ENCODE measurements around the gene SYT3. TPM values are rescaled to one million over a fixed set of nuclear protein-coding genes. Genes with fewer than 3 reads are reported as not detected.
"Not testable (repeated sequence)": the region's sequence is repeated elsewhere in the genome, so short reads cannot be mapped to it uniquely, and the experiment has no call there.

The SYT3 gene
- total and polyA plus RNA-seq, 2 of the 8 experiments (the other 6 are each of a cell fraction or from before 2014, with no cell fraction given), result 6.7 to 17.3 TPM

DNA sequence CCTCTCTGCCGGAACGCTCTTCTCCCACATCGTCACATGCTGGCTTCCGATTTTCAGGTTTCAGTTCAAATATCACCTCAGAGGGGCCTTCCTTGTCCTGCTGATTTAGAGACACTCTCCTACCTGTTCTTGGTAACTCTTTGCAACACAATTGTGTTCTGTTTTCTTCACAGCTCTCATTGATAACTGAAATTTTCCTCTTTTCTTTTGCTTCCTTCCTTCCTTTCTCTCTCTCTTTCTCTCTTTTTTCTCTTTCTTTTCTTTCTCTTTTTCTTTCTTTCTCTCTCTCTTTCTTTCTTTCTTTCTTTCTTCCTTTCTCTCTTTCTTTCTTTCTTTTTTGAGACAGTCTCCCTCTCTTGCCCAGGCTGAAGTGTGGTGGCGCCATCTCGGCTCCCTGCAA is 59.4 kb downstream of the SYT3 start (continued):
- TF ChIP-seq FOSL1 (IDR thresholded peaks at IDR 0.05; ENCODE audit: insufficient read depth, low read depth, low read length) (no peak), GABPA (IDR thresholded peaks at IDR 0.05; ENCODE audit: borderline replicate concordance, insufficient read depth, low read length) (no peak), CBX5 (IDR thresholded peaks at IDR 0.05; ENCODE audit: low read depth, low read length) (no peak), RAD21 (IDR thresholded peaks at IDR 0.05 in 1 of 2, conservative IDR thresholded peaks at IDR 0.05 in 1 of 2; ENCODE audit: low read depth in 2 of 2, low read length in 2 of 2) (no peak), EP300 (IDR thresholded peaks at IDR 0.05; ENCODE audit: borderline replicate concordance in 1 of 2, low read depth in 2 of 2, low read length in 2 of 2) (no peak), BACH1 (IDR thresholded peaks at IDR 0.05; ENCODE audit: low read length) (no peak), NRF1 (IDR thresholded peaks at IDR 0.05; ENCODE audit: low read depth, low read length) (no peak), RFX5 (IDR thresholded peaks at IDR 0.05; ENCODE audit: borderline replicate concordance, low read depth, low read length) (no peak), CBX8 (IDR thresholded peaks at IDR 0.05; ENCODE audit: borderline replicate concordance, low read depth, low read length) (no peak)

GRCh38 chr19:50576769-50577168 is 62.9 kb downstream of the SYT3 start:
- H3K4me1 ChIP-seq (replicated peaks in 1 of 4; ENCODE audit: control insufficient read depth in 3 of 4, insufficient read depth in 4 of 4, low read length in 3 of 4); H3K4ac ChIP-seq (replicated peaks; ENCODE audit: insufficient read length, low read depth, low read length); H3K23ac ChIP-seq (ENCODE audit: insufficient read length); H2BK15ac ChIP-seq (ENCODE audit: low read length); H4K5ac ChIP-seq (ENCODE audit: insufficient read length, low read depth, low read length); H3K36me3 ChIP-seq (ENCODE audit: control insufficient read depth in 2 of 4, insufficient read depth in 4 of 4, low read length in 3 of 4); H3K18ac ChIP-seq (ENCODE audit: extremely low read depth, low read length); H3K56ac ChIP-seq (replicated peaks; ENCODE audit: insufficient read length, low read depth, low read length); H2BK120ac ChIP-seq (replicated peaks; ENCODE audit: low read depth, low read length); H4K20me1 ChIP-seq (replicated peaks in 1 of 2; ENCODE audit: control insufficient read depth in 1 of 2, insufficient read depth in 2 of 2, low read length in 2 of 2); H2BK5ac ChIP-seq (ENCODE audit: low read depth, low read length); H2AK5ac ChIP-seq (ENCODE audit: low read depth, low read length); H3K79me2 ChIP-seq (ENCODE audit: control insufficient read depth in 1 of 2, insufficient read depth in 2 of 2, low read length in 2 of 2); H3K23me2 ChIP-seq (ENCODE audit: low read depth, low read length); H3K4me2 ChIP-seq (ENCODE audit: insufficient read depth in 1 of 2, low read depth in 2 of 2, low read length in 2 of 2); H3K4me3 ChIP-seq (ENCODE audit: extremely low read depth in 1 of 4, insufficient read depth in 2 of 4, low read depth in 3 of 4, low read length in 4 of 4); H3K27me3 ChIP-seq (replicated peaks in 1 of 4; ENCODE audit: control insufficient read depth in 3 of 4, extremely low read depth in 1 of 4, insufficient read depth in 3 of 4, low read length in 3 of 4); H3K79me1 ChIP-seq (ENCODE audit: low read depth, low read length); H4K91ac ChIP-seq (replicated peaks; ENCODE audit: insufficient read length, low read length); H2AFZ ChIP-seq (ENCODE audit: low read length); H2BK20ac ChIP-seq (ENCODE audit: low read length); H3K9me3 ChIP-seq (ENCODE audit: insufficient read depth in 2 of 2, low read depth in 1 of 2, low read length in 1 of 2); POLR2A ChIA-PET (ENCODE audit: partially characterized antibody); H3K27ac ChIP-seq (ENCODE audit: low read depth, low read length); H3K14ac ChIP-seq (ENCODE audit: insufficient read length); DNase-seq (ENCODE audit: low read depth in 1 of 2, low spot score in 2 of 2); H2BK12ac ChIP-seq (ENCODE audit: low read depth, low read length); H4K8ac ChIP-seq (ENCODE audit: extremely low read depth, insufficient read depth, low read length); H3K9ac ChIP-seq (replicated peaks in 1 of 4; ENCODE audit: extremely low read depth in 1 of 4, low read depth in 3 of 4, low read length in 3 of 4); FAIRE-seq; CTCF ChIA-PET (ENCODE audit: partially characterized antibody): not testable (repeated sequence)
- 64% methylated on average over 3 of the region's 3 CpGs; no CpG with 5 or more reads in 1 of the 2 experiments for WGBS, 2 experiments (ENCODE audit: extremely low coverage in 1 of 2, insufficient coverage in 1 of 2, insufficient read length in 1 of 2, insufficient replicate concordance in 2 of 2, low coverage in 1 of 2, low lambda C conversion rate in 2 of 2, missing lambda C conversion rate in 1 of 2)

Data from H1 (cell line).